ENCODE measurements around the gene ABCG2.

ABCG2 gene

DNA sequence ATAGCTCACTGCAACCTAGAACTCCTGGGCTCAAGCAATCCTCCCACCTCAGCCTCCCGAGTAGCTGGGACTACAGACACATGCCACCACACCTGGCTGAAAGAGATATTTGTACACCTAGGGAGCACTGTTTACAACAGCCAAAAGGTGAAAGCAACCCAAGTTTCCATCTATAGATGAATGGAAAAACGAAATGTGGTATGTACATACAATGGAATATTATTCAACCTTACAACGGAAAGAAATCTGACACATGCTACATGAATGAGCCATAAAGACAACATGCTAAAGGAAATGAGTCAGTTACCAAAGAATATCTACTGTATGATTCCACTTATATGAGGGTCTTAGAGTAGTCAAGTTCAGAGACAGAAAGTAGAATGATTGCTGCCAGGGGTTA is 52.2 kb downstream of the ABCG2 start:
- TF ChIP-seq, protein P1, sequence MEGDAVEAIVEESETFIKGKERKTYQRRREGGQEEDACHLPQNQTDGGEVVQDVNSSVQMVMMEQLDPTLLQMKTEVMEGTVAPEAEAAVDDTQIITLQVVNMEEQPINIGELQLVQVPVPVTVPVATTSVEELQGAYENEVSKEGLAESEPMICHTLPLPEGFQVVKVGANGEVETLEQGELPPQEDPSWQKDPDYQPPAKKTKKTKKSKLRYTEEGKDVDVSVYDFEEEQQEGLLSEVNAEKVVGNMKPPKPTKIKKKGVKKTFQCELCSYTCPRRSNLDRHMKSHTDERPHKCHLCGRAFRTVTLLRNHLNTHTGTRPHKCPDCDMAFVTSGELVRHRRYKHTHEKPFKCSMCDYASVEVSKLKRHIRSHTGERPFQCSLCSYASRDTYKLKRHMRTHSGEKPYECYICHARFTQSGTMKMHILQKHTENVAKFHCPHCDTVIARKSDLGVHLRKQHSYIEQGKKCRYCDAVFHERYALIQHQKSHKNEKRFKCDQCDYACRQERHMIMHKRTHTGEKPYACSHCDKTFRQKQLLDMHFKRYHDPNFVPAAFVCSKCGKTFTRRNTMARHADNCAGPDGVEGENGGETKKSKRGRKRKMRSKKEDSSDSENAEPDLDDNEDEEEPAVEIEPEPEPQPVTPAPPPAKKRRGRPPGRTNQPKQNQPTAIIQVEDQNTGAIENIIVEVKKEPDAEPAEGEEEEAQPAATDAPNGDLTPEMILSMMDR (conservative IDR thresholded peaks at IDR 0.05; ENCODE audit: low read length): no peak
- DNase-seq (ENCODE audit: low read depth): no peak
- no peak overlapping the region for H3K4me3 ChIP-seq (ENCODE audit: low read length)

DNA sequence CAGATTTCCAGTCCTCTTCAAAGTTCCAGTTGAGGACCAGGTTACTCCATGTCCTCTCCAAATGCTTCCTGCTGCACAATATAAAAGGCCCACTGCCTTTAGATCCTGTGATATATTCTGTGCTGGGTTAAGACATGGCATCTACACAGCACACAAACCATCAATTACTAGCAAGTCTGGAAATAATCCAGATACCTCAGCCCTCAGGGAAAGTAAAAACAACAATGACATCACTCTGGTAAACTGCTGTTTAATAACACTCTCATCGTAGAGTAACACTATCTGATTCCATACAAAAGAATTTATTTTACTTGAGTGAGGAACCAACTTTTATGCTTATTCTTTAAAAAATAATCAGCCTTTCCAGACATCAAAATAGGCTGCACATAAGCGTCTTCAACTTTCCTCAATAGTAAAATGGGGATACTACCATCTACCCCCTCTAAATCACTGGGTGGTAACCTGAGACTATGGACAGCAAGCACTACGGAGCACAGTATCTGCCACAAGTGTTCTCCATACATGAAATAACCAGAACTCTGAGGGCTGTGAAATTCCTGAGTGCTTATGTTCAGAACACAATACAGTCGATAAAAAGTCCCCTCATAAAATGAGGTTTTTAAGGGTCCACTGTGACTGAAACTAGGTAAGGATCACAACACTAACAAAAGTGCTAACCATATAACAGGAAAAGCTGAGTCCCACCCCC is 53.4 kb downstream of the ABCG2 start:
- H3K4me3 ChIP-seq (ENCODE audit: low read length): no peak overlapping the region
- peak; percentile 45 for DNase-seq (ENCODE audit: low read depth)

DNA sequence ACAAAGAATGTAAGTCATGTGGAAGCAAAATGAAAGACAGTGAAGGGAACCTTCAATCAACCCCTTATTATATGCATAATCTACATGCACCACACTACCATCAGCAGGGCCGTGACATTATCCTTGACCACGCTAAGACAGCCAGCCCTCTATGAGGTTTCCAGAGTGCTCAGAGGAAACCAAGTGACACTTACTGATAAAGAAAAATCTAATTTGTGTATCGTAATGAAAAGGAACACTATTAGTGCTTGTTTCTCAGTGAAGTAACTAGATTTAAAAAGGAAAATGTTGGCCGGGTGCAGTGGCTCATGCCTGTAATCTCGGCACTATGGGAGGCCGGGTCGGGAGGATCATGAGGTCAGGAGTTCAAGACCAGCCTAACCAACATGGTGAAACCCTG is 56.4 kb downstream of the ABCG2 start:
- TF ChIP-seq, protein P1 (conservative IDR thresholded peaks at IDR 0.05; ENCODE audit: low read length): no peak
- H3K4me3 ChIP-seq (ENCODE audit: low read length): no peak overlapping the region
- no peak for DNase-seq (ENCODE audit: low read depth)

More for the DNA sequence above, 53.4 kb downstream of the ABCG2 start:
- TF ChIP-seq, protein P1 (conservative IDR thresholded peaks at IDR 0.05; ENCODE audit: low read length): no peak

DNA sequence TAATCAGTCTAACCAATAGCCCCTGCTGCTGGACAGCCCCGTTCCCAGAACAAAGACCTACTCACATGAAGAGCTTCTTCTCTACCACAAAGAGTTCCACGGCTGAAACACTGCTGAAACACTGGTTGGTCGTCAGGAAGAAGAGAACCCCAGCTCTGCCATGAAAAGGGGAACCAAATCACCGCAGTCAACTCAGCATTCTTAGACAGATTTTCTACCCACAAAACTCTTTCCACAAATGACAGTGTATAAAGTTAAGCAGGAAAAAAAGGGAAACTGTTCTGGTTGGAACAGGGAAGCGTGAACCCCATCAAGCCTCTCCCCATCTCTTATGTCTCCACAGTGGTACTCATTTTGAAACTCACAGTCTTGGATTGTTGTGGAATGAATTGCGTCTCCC is 57.3 kb downstream of the ABCG2 start:
- DNase-seq (ENCODE audit: low read depth): no peak
- H3K4me3 ChIP-seq (ENCODE audit: low read length): no peak overlapping the region
- TF ChIP-seq, protein P1 (conservative IDR thresholded peaks at IDR 0.05; ENCODE audit: low read length): no peak

DNA sequence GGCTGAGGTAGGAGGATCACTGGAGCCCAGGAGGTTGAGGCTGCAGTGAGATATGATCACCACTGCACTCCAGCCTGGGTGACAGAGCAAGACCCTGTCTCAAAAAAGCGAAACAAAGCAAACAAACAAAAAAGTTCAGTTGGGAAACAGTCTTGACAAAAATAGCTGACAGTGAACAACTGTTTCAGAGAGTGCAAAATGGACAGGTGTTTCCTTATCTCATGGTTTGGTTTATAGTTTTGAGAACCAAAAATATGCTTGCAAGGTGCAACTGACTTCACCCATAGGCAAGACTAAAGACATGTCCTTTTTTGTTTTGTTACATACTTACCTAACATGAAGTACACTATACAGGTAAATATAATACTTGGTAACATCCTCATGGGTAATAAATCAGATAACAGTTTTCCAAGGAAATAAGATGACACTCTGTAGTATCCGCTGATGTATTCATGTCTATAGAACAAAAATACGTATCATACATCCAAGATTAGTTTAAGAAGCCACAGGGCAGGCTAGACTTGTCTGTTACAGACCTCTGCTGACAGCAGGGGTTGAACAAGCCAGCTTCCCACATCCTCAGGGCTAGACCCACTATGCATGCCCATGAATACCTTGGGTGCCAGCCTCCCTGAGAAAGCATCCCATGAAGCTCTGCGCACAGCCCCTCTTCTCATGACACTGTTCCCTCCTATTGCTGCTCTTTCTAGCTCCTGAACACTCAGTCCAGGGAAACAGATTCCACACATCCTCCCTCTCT is 59.3 kb downstream of the ABCG2 start:
- TF ChIP-seq, protein P1 (conservative IDR thresholded peaks at IDR 0.05; ENCODE audit: low read length): no peak
- no peak overlapping the region for H3K4me3 ChIP-seq (ENCODE audit: low read length)

DNA sequence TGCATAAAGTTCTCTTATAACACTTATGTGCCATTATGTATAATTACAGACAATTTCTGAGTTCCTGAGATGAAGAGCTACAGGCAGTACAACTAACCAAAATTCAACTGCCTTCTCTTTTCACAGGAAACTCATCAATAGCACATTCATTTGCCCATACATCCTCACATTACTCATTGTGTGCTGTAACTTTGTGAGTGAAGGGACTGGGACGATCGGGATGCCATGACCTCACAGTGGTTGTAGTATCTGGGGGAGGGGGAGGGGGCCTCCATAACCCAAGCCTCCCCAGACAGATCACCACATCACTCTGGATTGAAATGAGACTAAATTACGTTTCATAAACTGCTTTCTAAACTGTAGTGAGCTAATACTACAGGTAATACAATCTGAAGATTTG is 60.7 kb downstream of the ABCG2 start:
- H3K4me3 ChIP-seq (ENCODE audit: low read length): no peak overlapping the region
- TF ChIP-seq, protein P1 (conservative IDR thresholded peaks at IDR 0.05; ENCODE audit: low read length): no peak
- DNase-seq (ENCODE audit: low read depth): no peak

More for the DNA sequence above, 59.3 kb downstream of the ABCG2 start:
- DNase-seq (ENCODE audit: low read depth): no peak

DNA sequence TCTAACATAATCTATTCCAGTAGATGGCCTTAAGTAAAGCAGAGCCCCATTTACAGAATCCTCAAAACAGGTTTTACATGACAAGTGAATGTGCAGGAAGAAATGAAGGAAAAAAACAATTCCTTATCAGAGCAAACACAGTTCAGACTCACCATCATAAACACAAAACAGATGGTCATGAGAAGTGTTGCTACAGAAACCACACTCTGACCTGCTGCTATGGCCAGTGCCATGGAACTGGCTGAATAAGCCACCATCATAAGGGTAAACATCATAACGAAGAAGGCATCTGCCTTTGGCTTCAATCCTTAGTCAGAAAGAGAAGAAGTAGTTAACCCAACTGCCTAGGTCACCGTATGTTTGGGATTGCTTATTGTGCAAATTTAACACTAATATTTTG is 61.1 kb downstream of the ABCG2 start:
- TF ChIP-seq, protein P1 (conservative IDR thresholded peaks at IDR 0.05; ENCODE audit: low read length): no peak
- peak; percentile 34 for DNase-seq (ENCODE audit: low read depth)
- no peak overlapping the region for H3K4me3 ChIP-seq (ENCODE audit: low read length)

Data from AG10803 (cell line).